K562 (cell line): ENCODE measurements around the gene CYRIA. TPM values are rescaled to one million over a fixed set of nuclear protein-coding genes. Genes with fewer than 3 reads are reported as not detected.

Experiments
- BCL6 ChIP-seq: fragments of 250-450 bp; sonication (Bioruptor Pico); IDR thresholded peaks from 2 replicates; pipeline ENCODE4 v1.4.0; 2020
- COPS2 ChIP-seq: fragments of 450-650 bp; conservative IDR thresholded peaks from 2 replicates; pipeline ENCODE4 v1.6.1; 2016; ENCODE audit warnings: mild to moderate bottlenecking, moderate library complexity
- MCM2 ChIP-seq: fragments of 450-650 bp; IDR thresholded peaks from 2 replicates; pipeline ENCODE4 v1.6.1; 2017; ENCODE audit warnings: low read depth, mild to moderate bottlenecking
- MEF2D ChIP-seq: conservative IDR thresholded peaks from 2 replicates; pipeline ENCODE4 v1.6.1; 2016; ENCODE audit warnings: low read depth, missing genetic modification characterization, missing compliant biosample characterization
- NBN ChIP-seq: fragments of 450-650 bp; IDR thresholded peaks from 2 replicates; pipeline ENCODE4 v1.6.1; 2016; ENCODE audit warnings: low read depth, mild to moderate bottlenecking
- PCBP2 ChIP-seq: fragments of 200-400 bp; formaldehyde crosslinking; IDR thresholded peaks from 2 replicates; pipeline ENCODE4 v1.6.1; 2018; ENCODE audit warnings: low read length, low read depth, mild to moderate bottlenecking, moderate library complexity; ENCODE audit not compliant: poor library complexity, severe bottlenecking
- RB1 ChIP-seq: fragments of 450-650 bp; IDR thresholded peaks from 2 replicates; pipeline ENCODE4 v1.6.1; 2017; ENCODE audit warnings: low read depth, mild to moderate bottlenecking
- RBM22 ChIP-seq: fragments of 200-400 bp; formaldehyde crosslinking; IDR thresholded peaks from 2 replicates; pipeline ENCODE4 v1.6.1; 2018; ENCODE audit warnings: low read length, low read depth; ENCODE audit not compliant: poor library complexity, severe bottlenecking
- RFX7 ChIP-seq: fragments of 250-450 bp; sonication (Bioruptor Pico); IDR thresholded peaks from 2 replicates; pipeline ENCODE4 v1.5.1; 2021; ENCODE audit warnings: mild to moderate bottlenecking
- SAFB2 ChIP-seq: fragments of 200-400 bp; formaldehyde crosslinking; IDR thresholded peaks from 2 replicates; pipeline ENCODE4 v1.6.1; 2018; ENCODE audit warnings: borderline replicate concordance, low read length, low read depth, moderate library complexity; ENCODE audit not compliant: severe bottlenecking
- SMARCA4 ChIP-seq: fragments of 450-650 bp; IDR thresholded peaks from 2 replicates; pipeline ENCODE4 v1.6.1; 2016
- ZBTB1 ChIP-seq: sonication (generic); formaldehyde crosslinking; IDR thresholded peaks from 2 replicates; pipeline ENCODE4 v1.8.1; 2023; ENCODE audit warnings: missing genetic modification reagents, low read depth, mild to moderate bottlenecking, borderline replicate concordance
- ZFX ChIP-seq: sonication (generic); formaldehyde crosslinking; IDR thresholded peaks from 2 replicates; pipeline ENCODE4 v1.8.0; 2022; ENCODE audit warnings: mild to moderate bottlenecking, missing genetic modification reagents, moderate library complexity
- ZNF347 ChIP-seq: fragments of 450-650 bp; formaldehyde crosslinking; IDR thresholded peaks from 2 replicates; pipeline ENCODE4 v1.4.0; 2020; ENCODE audit warnings: low read depth, mild to moderate bottlenecking, moderate library complexity
- ZNF444 ChIP-seq: fragments of 250-450 bp; sonication (Bioruptor Pico); IDR thresholded peaks from 2 replicates; pipeline ENCODE4 v1.4.0; 2020; ENCODE audit warnings: mild to moderate bottlenecking, moderate library complexity
- ZNF445 ChIP-seq: fragments of 250-450 bp; sonication (Bioruptor Pico); IDR thresholded peaks from 2 replicates; pipeline ENCODE4 v1.4.0; 2020; ENCODE audit warnings: low read depth, mild to moderate bottlenecking, moderate library complexity
- ZNF696 ChIP-seq: fragments of 250-450 bp; sonication (Bioruptor Pico); conservative IDR thresholded peaks from 2 replicates; pipeline ENCODE4 v1.4.0; 2020; ENCODE audit warnings: mild to moderate bottlenecking, moderate library complexity
- polyA plus RNA-seq, 8 experiments: library from polyadenylated mRNA; depleted of rRNA in 4 of 8; stranded (reverse) in 5 of 8; unstranded in 3 of 8; fragments of >200 nt; fragmentation: Nextera tagmentation in 2 of 8; fragmentation: Illumina TruSeq in 1 of 8; extraction: Ambion mirVana in 2 of 8; extraction: Trizol in 1 of 8; gene quantifications; 2 replicates each; pipeline versions ENCODE4 v1.2.1 to v1.2.3, GENCODE V29; 2011 to 2014; ENCODE audit warnings: inconsistent platforms in 1 of 8, missing spikeins in 1 of 8
- total RNA-seq, 7 experiments: library from RNA; depleted of rRNA in 6 of 7; stranded (reverse); fragments of >200 nt in 6 of 7; fragmentation: Illumina TruSeq in 2 of 7; extraction: Trizol in 2 of 7; gene quantifications; 2 replicates each; pipeline versions ENCODE4 v1.2.1 to v1.2.3, GENCODE V29; 2011 to 2021; ENCODE audit warnings: low replicate concordance in 1 of 7
- TF ChIP-seq, protein P1 (sequence below), 2 experiments: IDR thresholded peaks in 1 of 2; conservative IDR thresholded peaks in 1 of 2; 2 replicates each; pipeline ENCODE4 v1.6.1; 2016; ENCODE audit warnings: low read depth in 2 of 2, mild to moderate bottlenecking in 1 of 2, missing compliant biosample characterization in 1 of 2, missing genetic modification characterization in 1 of 2, moderate library complexity in 1 of 2
- TF ChIP-seq, protein P2 (sequence below): fragments of 250-450 bp; sonication (Bioruptor Pico); IDR thresholded peaks from 2 replicates; pipeline ENCODE4 v1.4.0; 2020; ENCODE audit warnings: borderline replicate concordance
- TF ChIP-seq, protein P3 (sequence below): fragments of 450-650 bp; conservative IDR thresholded peaks from 2 replicates; pipeline ENCODE4 v1.6.1; 2016; ENCODE audit warnings: missing genetic modification characterization, low read depth, mild to moderate bottlenecking, missing compliant biosample characterization, moderate library complexity
- TF ChIP-seq, protein P4 (sequence below): sonication (generic); formaldehyde crosslinking; IDR thresholded peaks from 2 replicates; pipeline ENCODE4 v1.8.0; 2022; ENCODE audit warnings: missing genetic modification reagents, mild to moderate bottlenecking, moderate library complexity, borderline replicate concordance

Gene CYRIA
- total and polyA plus RNA-seq, 9 of the 15 experiments (the other 6 are each of a cell fraction or from before 2014, with no cell fraction given): 0.84 to 5.6 (median 3.0) TPM

DNA sequence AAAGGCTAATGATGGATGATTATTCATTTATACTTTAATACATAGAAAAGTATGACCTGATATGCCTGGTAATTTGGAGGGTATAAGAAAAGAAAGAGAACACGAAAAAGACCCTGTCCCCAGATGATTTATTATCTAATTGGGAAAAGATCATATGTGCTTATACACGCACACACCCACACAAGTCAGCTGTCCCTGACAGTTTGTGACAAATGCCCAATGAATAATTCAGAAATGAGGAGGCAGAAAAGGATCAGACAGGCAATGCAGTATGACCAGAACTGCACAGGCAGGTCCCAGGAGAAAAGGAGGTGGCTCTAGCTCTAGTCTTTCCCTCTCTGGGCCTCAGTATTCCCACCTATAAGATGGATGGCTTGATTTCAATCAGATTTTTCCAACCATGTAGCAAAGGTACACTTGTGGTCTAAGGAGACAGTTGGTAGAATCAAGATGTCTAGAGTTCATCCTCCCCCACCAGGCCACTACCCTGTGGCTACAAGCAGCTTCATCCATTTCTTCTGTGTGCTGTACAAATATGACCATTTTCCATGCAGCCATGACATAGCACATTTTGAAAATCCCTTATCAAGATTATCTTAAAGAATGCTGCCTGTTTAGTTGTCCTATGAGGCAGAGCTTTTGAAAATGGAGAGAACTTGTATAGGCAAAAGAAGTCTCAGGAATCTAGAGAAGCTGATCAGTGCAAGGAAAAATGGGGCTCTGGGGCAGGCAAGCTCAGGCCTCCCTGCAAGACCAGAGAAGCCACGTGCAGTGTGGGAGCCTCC is 19.7 kb downstream of the CYRIA start (continued):
- TF ChIP-seq, protein P1, sequence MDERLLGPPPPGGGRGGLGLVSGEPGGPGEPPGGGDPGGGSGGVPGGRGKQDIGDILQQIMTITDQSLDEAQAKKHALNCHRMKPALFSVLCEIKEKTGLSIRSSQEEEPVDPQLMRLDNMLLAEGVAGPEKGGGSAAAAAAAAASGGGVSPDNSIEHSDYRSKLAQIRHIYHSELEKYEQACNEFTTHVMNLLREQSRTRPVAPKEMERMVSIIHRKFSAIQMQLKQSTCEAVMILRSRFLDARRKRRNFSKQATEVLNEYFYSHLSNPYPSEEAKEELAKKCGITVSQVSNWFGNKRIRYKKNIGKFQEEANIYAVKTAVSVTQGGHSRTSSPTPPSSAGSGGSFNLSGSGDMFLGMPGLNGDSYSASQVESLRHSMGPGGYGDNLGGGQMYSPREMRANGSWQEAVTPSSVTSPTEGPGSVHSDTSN (CRISPR knock-in tag; IDR thresholded peaks at IDR 0.05; ENCODE audit: low read depth): no peak
- TF ChIP-seq, protein P1 (tag; conservative IDR thresholded peaks at IDR 0.05; ENCODE audit: low read depth): peak; percentile 89
- TF ChIP-seq MEF2D (0 out of 2 replicates have a peak, but pooled peaks have one; percentile 40), NBN (0 out of 2 replicates have a peak, but pooled peaks have one; percentile 20), ZNF444 (CRISPR knock-in tag) (no peak), RFX7 (CRISPR knock-in tag) (no peak), ZNF696 (CRISPR knock-in tag) (no peak), RB1 (no peak), RBM22 (no peak), SAFB2 (no peak), BCL6 (CRISPR knock-in tag) (0 out of 2 replicates have a peak, but pooled peaks have one; percentile 36), ZNF445 (0 out of 2 replicates have a peak, but pooled peaks have one; percentile 21), ZBTB1 (no peak), MCM2 (no peak), COPS2 (no peak), SMARCA4 (peak; percentile 56; the same call in 1 of the 2 replicates), PCBP2 (no peak), ZFX (CRISPR knock-in tag) (no peak), ZNF347 (CRISPR knock-in tag) (no peak)
- TF ChIP-seq, protein P2, sequence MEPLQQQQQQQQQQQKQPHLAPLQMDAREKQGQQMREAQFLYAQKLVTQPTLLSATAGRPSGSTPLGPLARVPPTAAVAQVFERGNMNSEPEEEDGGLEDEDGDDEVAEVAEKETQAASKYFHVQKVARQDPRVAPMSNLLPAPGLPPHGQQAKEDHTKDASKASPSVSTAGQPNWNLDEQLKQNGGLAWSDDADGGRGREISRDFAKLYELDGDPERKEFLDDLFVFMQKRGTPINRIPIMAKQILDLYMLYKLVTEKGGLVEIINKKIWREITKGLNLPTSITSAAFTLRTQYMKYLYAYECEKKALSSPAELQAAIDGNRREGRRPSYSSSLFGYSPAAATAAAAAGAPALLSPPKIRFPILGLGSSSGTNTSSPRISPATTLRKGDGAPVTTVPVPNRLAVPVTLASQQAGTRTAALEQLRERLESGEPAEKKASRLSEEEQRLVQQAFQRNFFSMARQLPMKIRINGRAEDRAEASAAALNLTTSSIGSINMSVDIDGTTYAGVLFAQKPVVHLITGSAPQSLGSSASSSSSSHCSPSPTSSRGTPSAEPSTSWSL (CRISPR knock-in tag): no peak
- TF ChIP-seq, protein P3, sequence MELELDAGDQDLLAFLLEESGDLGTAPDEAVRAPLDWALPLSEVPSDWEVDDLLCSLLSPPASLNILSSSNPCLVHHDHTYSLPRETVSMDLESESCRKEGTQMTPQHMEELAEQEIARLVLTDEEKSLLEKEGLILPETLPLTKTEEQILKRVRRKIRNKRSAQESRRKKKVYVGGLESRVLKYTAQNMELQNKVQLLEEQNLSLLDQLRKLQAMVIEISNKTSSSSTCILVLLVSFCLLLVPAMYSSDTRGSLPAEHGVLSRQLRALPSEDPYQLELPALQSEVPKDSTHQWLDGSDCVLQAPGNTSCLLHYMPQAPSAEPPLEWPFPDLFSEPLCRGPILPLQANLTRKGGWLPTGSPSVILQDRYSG (tag): peak; percentile 80
- TF ChIP-seq, protein P4, sequence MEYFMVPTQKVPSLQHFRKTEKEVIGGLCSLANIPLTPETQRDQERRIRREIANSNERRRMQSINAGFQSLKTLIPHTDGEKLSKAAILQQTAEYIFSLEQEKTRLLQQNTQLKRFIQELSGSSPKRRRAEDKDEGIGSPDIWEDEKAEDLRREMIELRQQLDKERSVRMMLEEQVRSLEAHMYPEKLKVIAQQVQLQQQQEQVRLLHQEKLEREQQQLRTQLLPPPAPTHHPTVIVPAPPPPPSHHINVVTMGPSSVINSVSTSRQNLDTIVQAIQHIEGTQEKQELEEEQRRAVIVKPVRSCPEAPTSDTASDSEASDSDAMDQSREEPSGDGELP (CRISPR knock-in tag): no peak
